Psoas muscle (tissue), 8 donors: ENCODE results near the gene KCNJ5. TPM values are rescaled to one million over a fixed set of nuclear protein-coding genes. Genes with fewer than 3 reads are reported as not detected.

ENCODE experiments used
- ATAC-seq, 4 donors: fragments of 200-7000 bp; cut with Tn5 transposase; one replicate each; pipeline ENCODE4 v1.9.1; 2020; ENCODE audit warnings: moderate library complexity in 3 of 4, mild to moderate bottlenecking in 2 of 4
- DNase-seq, 2 donors: peaks; one replicate each; pipeline ENCODE4 v3.0.0-alpha.2; 2020
- H3K27ac ChIP-seq: fragments of 200-600 bp; one replicate; pipeline ENCODE4 v1.8.0; 2022
- H3K27me3 ChIP-seq, 3 donors: fragments of 200-600 bp in 1 of 3; one replicate each; pipeline versions ENCODE4 v1.6.1 to v1.8.0; 2013 to 2022; ENCODE audit warnings: low read length in 2 of 3, mild to moderate bottlenecking in 2 of 3, moderate library complexity in 1 of 3; ENCODE audit not compliant: insufficient read depth in 3 of 3
- H3K36me3 ChIP-seq, 2 donors: fragments of 200-600 bp in 1 of 2; one replicate each; pipeline versions ENCODE4 v1.6.1 to v1.8.0; 2013 to 2022; ENCODE audit warnings: low read depth in 1 of 2, mild to moderate bottlenecking in 1 of 2, moderate library complexity in 1 of 2; ENCODE audit not compliant: insufficient read depth in 1 of 2
- H3K4me1 ChIP-seq: fragments of 200-600 bp; one replicate; pipeline ENCODE4 v1.8.0; 2022
- H3K4me3 ChIP-seq: fragments of 200-600 bp; one replicate; pipeline ENCODE4 v1.8.0; 2022; ENCODE audit warnings: mild to moderate bottlenecking
- H3K9me3 ChIP-seq: fragments of 200-600 bp; one replicate; pipeline ENCODE4 v1.8.0; 2022
- CTCF ChIP-seq: fragments of 200-600 bp; IDR thresholded peaks from one replicate; pipeline ENCODE4 v1.8.0; 2022; ENCODE audit warnings: antibody characterized with exemption
- WGBS, 3 donors: extraction: QIAGEN DNeasy Blood & Tissue Kit; methylation state at CpG; one replicate each; pipeline versions ENCODE4 v1.1.6 to v1.1.7; 2013; 5-methylcytosine and 5-hydroxymethylcytosine counted together
- intact Hi-C, 2 donors: fragments of 100-400 bp; cut with DNase I; formaldehyde crosslinking; loops; one replicate each; pipeline versions ENCODE4 v1.11.0 to v1.14.2; 2022
- polyA plus RNA-seq, 3 donors: library from polyadenylated mRNA; stranded (reverse); fragments of 200-250 nt; gene quantifications; one replicate each; pipeline ENCODE4 v1.2.3, GENCODE V29; 2013
- total RNA-seq, 4 donors: library from RNA; stranded (reverse); fragmentation: NEBNext Ultra II Directional in 2 of 4; extraction: Animal tissue kit (Norgen Biotek cat#: 25700) in 2 of 4; gene quantifications; one replicate each; pipeline versions ENCODE4 v1.2.1 to v1.2.4, GENCODE V29; 2021 to 2023
- donor health status: healthy with polysubstance abuse.
- donor health status: DM: no; HTN: no; CAD: no; lungs with moderate emphysema.
- donor health status: Bipolar disorder and iron deficiency.
- donor health status: healthy.
- donor health status: DM: yes; HTN: yes; CAD: no.
- donor health status: DM: no; HTN: no; CAD: no.
- donor health status: DM: no; HTN: no; CAD: no.
- donor health status: DM: yes; HTN: yes; CAD: no.

KCNJ5 gene
- total and polyA plus RNA-seq, 7 donors, result 0.01 to 0.46 (median 0.24) TPM

DNA sequence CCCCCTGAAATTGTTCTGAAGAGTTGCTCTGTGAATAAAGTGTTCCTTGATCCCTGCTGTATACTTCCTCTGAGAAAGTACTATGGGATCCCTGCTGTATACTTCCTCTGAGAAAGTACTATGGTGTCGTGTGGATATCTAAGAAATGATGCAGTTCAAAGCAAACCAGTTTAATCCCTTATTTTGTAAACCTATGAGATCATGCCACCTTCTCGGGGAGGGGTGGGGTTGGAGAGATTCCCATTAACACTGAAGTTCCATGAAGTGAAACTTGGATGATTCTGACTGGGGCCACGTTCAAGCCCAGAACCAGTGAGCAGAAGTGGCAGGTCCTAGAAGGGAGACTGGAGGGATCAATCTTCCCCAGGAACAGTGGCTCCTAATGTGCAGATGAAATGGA, 64.5 kb downstream of the KCNJ5 start:
- no peak for TF ChIP-seq CTCF
- Histone ChIP-seq H3K27ac (no peak overlapping the region), H3K27me3 (peaks cover 0 to 3% (median 0%) of the 10 kb centered on the region in 3 donors), H3K4me1 (no peaks in the 10 kb centered on the region), H3K36me3 (no peaks in the 10 kb centered on the region), H3K9me3 (no peaks in the 10 kb centered on the region), H3K4me3 (no peak overlapping the region)
- 42 to 61% (median 53%) methylated on average over 3 of the region's 3 CpGs for WGBS, 3 donors
- intact Hi-C loops, result loop anchor here (1.0 to 10.0 kb wide), 4 partner anchors 71 to 921 kb away; no protein-coding TSS in a partner anchor
- DNase-seq (no peak), ATAC-seq (no peak)

DNA sequence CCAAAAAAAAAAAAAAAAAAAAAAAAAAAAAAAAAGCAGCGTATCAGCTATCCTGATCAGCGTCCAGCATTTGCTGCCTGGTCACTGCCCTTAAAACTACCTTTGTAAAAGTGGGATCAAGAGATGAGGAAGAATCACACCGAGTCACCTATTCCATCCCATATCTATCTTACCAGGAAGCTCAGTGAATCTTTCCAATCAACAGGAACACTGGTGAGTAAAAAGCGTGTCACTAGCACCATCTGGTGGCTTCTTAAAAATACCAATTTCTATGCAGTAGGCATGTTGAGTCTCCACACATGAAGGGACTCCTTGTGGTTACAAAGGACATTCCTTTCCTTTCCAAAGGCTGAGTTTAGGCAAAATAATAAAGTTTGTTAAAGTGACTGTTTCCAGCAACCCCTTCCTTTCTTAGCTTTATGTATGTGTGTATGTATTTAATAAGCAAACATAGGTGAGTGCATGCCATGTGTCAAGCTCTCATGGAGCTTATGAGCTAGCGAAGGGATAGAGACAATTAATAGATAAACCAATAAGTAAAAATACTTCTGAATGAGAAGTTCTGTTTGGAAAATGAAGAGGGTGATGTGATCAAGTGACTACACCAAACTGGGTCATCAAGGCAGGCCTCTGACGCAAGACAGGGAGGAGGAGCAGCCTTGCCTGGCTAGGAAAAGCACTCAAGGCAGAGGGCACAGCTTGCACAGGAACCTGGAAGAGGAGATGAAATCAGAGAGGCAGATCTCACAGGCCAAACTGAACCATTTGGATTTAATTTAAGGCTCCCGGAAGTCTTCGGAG, 65.4 kb downstream of the KCNJ5 start:
- TF ChIP-seq CTCF, result peak; percentile 73

GRCh38 chr11:128957202-128957482, 66.0 kb downstream of the KCNJ5 start:
- no peak for DNase-seq
- Histone ChIP-seq H3K4me3 (no peak overlapping the region), H3K27ac (no peak overlapping the region), H3K27me3 (peaks cover 0 to 3% (median 0%) of the 10 kb centered on the region in 3 donors), H3K9me3 (no peaks in the 10 kb centered on the region), H3K4me1 (no peaks in the 10 kb centered on the region), H3K36me3 (no peaks in the 10 kb centered on the region)
- no peak for ATAC-seq
- intact Hi-C loops, result loop anchor here (2.0 to 10.0 kb wide), 3 partner anchors 74 to 922 kb away; no protein-coding TSS in a partner anchor
- WGBS, 3 donors, result 71 to 77% (median 77%) methylated on average over 8 of the region's 8 CpGs
- no peak for TF ChIP-seq CTCF

More for the DNA sequence above, 65.4 kb downstream of the KCNJ5 start:
- intact Hi-C loops, result loop anchor here (1.0 to 10.0 kb wide), 4 partner anchors 72 to 922 kb away; no protein-coding TSS in a partner anchor
- Histone ChIP-seq H3K4me3 (no peak overlapping the region), H3K27me3 (peaks cover 0 to 3% (median 0%) of the 10 kb centered on the region in 3 donors), H3K4me1 (no peaks in the 10 kb centered on the region), H3K9me3 (no peaks in the 10 kb centered on the region), H3K27ac (no peak overlapping the region), H3K36me3 (no peaks in the 10 kb centered on the region)
- no peak for DNase-seq
- ATAC-seq, result peak; percentile 73 to 88 (median 75)
- 41 to 52% (median 49%) methylated on average over 8 of the region's 8 CpGs for WGBS, 3 donors

GRCh38 chr11:128961645-128962044, 70.5 kb downstream of the KCNJ5 start:
- Histone ChIP-seq H3K4me1 (no peaks in the 10 kb centered on the region), H3K27me3 (peaks cover 0 to 3% (median 0%) of the 10 kb centered on the region in 3 donors), H3K27ac (no peak overlapping the region), H3K9me3 (no peaks in the 10 kb centered on the region), H3K4me3 (no peak overlapping the region), H3K36me3 (no peaks in the 10 kb centered on the region)
- 90 to 92% (median 92%) methylated on average over 2 of the region's 2 CpGs for WGBS, 3 donors
- DNase-seq (no peak), ATAC-seq (no peak)
- no peak for TF ChIP-seq CTCF
- intact Hi-C loops, result no loop called here
